NCI-H510A (cell line): ENCODE results near the gene CUBN.

Experiments used
- DNase-seq: peaks from one replicate; lab custom pipeline; 2025; lab: John Stamatoyannopoulos, UW

CUBN gene

DNA sequence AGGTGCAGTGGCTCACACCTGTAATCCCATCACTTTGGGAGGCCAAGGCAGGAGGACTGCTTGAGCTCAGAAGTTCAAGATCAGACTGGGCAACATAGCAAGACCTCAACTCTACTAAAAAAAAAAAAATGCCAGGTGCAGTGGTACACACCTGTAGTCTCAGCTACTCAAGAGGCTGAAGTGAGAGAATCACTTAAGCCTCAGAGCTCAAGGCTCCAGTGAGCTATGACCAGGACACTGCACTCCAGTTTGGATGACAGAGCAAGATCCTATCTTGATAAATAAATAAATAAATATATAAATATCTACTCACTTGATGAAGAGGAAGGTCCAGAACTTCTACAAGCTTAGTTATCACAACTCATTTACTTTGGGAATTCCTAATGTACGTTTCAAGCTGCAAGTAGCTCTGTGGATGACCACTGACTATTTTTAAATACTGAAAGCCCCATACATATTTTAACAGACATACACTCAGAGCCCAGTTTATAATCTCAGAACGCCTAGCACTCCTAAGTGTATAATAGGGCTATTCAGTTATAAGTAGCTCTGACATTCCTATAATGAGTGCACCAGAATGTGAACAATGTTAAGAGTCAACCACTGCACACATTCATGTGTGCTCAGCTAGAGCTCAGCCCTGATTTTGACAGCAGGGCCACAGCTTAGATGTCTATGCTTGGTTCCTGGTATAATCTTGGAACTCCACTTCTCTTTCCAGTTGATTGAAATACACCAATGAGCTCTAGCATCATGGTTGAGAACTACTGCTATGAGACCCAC is 119.1 kb downstream of the CUBN start:
- no peak for DNase-seq

DNA sequence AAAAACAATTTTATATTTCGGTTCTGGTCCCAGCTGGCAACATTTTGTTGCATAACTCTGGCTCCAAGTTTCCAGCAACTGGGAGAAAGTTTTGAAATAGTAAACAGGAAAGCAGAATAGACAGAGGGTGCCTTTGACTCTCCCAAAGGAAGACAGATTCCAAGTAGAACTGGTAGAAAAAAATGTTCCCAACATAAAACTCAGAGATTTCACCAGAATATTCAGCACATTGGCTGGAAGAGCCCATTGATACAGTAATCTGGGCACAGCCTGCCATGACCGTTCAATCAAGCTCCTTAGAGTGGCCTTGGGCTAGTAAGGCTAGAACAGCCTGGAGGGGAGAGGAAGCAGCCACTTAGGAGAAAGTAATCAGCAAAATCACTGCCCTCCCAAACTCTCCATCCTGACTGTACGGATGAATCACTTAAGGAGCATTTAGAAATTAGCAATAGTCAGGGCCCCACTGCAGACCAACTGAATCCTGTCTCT is 120.4 kb downstream of the CUBN start:
- no peak for DNase-seq

DNA sequence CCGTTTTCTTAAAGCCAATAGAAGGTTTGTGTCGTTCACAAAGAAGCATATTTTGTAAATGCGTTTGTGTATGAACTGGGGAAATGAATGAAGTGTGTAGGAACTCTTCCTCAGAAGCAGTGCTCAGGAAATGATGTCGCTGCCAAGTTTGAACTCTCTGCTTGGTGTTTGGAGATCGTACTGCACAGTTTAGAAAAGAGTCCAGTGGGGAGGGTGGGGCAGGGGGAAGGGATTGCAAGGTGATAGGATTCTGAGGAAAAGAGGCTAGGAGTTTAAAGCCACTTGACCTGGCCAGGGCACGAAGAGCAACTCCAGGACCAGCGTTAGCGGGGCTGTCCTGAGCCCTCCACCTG is 122.2 kb downstream of the CUBN start:
- no peak for DNase-seq

DNA sequence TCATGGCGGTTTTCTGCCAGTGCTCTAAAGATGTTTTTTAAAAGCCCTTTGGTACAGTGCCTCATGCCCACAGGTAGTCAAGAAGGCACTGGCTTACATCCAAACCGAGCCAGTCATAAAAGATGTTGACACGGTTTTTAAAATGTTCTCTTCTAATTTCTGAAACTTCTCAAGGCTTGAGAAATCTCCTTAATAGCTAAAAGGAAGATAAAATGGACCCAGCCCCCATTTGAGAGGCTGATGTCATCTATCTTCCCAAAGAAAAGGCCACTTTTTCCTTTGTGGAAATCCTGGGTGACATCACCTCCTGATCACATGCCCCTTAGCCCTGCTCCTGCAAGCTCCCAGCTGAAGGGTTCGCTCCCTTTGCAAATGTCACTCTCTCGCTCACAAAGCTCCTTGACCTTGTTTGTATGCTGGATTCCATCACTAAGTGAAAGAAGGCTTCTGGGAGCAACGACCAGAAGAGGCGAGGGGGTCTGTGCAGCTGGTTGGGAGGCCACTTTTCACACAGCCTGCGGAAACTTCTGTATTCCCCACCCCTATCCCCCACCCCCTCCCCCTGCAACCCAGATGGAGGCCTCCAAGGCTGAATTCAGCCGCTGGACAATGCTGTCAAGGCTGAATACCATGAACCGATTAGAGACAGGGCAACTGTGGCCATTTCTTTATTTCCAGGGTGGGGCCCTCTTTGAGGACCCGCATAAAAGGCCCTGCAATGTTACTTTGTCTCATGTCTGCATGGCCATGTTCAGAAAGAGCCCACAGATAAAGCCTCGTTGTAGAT is 122.8 kb downstream of the CUBN start:
- DNase-seq: no peak

DNA sequence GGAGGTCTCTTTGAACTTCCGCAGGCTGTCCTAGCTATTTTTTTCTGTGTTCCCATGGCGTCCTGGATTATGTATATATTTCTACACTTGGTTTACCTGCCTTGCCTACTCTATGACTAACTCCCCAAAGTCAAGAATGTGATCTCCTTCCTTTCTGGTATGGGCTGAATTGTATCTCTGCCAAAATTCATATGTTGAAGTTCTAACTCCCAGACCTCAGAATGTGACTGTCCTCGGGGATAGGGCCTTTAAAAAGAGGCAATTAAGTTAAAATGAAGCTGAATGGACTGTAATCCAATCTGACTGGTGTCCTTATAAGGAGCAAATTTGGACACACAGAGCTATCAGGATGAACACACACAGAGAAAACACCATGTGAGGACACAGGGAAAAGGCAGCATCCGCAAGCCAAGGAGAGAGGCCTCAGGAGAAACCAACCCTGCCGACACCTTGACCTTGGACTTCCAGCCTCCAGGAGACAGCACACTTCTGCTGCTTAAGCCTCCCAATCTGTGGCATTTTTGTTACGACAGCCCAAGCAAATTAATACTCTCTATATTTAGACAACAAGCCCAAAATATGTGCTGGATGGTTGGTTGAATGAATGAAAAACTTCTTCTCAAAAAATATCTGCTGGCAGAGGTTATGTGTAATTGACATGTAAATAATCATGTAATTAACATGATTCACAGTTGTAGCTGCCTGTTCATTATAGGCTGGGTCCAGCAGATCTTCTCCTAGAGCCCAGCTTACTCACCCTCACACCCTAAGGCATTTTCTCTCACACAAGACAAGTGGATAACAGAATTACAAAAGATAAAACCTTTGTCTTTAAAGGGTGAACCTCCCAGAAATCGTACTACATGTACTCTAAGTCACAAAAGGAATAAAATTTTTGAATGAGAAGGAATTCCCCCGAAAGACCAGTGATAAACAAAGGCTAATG is 123.7 kb downstream of the CUBN start:
- no peak for DNase-seq

DNA sequence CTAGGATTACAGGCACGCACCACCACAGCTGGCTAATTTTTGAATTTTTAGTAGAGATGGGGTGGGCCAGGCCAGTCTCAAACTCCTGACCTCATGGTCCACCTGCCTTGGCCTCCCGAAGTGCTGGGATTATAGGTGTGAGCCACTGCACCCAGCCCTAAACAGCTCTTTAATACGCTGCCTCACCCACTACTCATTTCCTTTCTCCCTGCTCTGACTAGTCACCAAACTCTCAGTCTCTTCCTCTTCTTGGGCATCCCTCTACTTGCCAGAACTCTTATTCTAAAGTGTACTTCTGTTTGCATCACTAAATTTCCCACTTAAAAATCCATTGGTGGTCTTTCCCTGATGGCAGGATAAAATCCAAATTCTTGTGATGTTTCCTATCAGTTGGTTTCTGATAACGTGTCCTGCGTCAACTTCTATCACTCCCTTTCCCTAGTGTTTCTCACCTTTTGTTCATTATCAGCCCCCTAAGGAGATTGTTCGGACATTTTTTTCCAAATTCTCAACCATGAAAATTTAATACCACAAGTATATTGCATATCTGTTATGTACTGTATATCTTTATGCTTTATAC is 124.7 kb downstream of the CUBN start:
- DNase-seq: no peak

DNA sequence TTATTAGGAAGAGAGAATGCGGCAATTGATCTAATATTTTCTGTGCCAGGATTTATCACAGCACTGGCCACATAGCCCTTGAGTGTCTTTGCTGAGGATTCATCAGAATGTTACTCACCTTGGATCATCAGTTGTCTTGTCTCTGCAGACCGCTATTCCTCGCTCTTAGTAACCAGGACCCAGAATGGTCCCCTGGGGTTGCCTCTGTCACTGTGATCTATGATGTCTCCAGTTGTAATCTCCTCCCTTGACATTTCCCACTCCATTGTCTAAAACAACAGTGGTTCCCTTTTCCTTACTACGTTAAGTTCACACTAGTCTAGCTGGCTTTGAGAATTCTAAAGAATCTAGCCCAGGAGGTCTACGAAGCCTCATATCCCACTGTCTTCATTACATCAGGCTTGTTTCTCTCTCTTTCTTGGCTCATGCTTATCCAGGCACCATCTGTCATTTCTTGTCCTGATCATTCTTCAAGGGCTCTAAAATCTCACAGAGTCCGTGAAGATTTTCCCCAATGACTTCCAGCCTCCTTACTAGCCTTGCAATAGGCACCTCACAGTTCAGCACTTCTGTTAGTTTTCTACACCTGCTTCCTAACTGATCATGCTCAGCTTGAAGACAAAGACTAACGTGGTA is 125.8 kb downstream of the CUBN start:
- no peak for DNase-seq

DNA sequence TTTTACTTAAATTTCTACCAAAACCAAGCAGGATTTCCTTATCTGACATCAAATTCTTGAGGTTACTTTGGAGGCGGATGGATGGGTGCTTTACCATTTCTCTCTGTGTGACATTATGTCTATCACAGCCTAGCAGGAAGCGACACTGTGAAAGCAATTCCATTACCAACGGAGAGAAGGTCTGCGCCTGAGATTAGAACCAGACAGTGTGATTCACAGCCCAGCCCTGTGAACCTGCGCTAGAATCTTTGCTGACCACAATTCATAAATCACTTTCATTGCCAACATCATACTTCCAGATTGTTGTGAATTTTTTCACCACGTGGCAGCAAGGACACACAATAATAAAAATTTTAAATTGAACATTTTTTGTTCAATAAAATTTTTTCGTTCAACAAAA is 126.5 kb downstream of the CUBN start:
- no peak for DNase-seq

DNA sequence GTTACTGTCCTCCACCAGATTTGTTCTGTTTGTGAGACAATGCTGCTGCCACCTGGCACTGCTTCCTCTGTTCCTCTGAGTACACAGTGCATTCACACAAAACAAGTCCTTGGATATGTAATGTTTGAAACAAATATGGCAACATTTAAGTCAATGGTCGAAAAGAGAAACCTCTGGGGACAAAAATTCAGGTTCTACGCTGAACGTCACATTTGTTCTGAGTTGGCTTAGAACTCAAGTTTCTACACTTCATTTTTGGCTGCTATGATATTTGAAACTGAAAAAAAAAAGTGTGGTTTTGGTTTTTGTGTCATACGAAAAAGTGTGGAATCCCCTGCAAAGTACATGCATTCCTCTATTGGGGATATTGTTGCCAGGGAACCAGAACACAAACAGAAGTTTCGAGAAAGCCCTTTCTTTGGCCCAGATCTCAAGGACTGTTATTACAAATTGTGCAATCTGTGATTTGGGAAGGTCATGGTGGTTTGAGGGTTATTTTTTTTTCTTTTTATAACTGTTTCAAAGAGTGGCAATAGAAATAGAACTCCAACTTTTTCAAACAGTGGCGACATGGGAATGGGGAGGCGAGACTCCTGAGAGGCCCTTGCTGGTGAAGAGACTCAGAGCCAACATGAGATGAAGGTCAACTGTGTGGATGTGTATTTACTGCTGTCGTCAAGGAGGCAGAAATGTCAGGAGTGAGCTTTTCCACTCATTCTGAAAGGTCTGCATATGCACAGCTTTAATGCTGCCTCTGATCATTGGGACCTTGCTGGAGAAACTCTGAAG is 127.5 kb downstream of the CUBN start:
- no peak for DNase-seq

DNA sequence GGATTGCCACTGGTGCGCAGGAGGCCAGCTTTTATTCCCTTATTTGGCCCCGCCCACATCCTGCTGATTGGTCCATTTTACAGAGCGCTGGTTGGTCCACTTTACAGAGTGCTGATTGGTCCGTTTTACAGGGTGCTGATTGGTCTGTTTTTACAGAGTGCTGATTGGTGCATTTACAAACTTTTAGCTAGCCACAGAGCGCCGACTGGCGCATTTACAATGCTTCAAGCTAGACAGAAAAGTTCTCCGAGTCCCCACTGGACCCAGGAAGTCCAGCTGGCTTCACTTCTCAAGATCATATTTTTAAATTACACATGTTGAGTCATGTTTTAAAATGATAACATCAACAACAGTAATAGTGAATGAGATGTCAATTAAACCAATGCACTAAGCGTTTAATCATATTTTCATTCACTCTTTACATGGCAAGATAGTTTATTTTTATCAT is 128.3 kb downstream of the CUBN start:
- no peak for DNase-seq

DNA sequence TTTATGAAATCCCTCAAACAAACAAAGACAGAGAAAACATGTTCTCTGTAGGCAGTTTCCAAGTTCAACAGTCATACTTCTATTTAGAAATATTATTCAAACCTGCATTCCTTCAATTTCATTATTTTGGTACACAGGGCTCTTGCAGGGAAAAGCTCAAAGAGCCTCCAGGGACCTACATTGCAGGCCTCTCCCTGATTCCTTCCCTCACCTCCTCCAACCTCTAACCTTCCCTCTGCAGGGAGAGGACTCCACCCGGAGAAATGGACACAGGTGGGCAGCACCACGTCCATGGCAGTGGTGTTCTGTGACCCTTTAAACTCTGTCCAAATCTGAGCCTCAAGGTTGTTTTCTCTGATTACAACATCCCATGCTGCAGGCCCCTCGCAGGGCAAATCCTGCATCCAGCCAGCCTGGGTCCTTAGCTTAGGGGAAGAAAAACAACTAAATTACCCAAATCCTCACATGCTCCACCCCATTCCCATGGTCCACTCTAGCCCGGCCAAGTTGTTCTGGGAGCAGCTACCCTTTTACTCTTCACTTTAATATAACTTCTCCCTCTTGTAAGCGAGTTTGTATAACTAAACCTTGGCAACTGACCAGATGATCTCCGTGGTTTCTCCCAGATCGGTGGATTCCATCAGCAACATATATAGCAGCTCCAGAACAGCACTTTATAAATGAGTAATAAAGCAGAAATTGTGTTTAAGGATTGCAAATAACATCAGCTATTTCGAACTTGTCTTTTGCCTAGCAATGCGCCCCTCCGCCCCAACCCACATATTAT is 129.8 kb downstream of the CUBN start:
- DNase-seq: no peak

DNA sequence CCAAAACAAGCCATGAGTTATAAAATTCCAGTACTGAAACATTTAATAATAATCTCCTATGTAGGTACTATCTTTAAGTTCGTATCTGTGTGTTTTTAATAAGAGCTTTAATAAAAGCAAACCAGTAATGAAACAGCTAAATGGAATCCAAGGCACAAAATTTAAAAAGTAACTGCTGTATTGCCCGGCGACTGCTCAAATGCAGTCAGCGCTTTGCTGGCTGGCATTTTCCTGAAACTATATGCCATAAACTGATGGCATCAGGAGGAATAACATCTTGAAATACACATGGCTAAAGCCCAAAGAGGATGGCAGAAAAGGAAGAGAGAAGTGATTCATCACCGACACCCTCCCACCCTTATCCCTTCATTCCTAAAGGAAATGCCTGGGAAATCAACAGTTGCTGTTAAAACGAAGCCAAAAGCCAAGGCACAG is 133.1 kb downstream of the CUBN start:
- DNase-seq: no peak

DNA sequence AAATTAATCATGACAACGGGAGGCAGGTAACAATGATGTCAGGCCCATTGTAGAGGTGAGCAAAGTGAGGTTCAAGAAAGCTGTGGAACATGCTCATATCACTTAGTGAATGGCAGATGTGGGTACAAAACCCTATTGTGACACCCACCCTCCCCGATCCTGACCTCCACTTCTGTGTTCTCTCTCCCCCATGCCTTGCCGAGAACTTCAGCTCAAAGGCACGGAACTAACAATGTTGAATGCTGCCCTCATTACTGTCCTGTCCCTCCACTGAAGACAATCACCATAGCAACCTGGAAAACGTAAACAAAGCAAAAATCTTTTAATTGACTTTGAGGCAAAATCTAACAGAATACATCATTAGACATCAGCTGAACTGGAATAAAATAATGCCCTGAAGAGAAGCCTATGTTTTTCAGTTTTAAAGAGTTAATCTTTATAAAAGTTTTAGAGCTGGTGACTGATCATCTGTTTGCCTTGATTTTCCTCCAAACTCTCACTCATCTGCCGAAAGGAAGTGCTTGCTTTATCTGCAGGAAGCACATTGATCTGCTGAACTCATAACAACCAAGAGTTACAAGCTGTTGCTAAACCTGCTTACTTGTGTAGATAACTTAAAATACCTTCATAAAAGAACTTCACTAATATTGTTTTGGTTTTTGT is 133.6 kb downstream of the CUBN start:
- DNase-seq: no peak

DNA sequence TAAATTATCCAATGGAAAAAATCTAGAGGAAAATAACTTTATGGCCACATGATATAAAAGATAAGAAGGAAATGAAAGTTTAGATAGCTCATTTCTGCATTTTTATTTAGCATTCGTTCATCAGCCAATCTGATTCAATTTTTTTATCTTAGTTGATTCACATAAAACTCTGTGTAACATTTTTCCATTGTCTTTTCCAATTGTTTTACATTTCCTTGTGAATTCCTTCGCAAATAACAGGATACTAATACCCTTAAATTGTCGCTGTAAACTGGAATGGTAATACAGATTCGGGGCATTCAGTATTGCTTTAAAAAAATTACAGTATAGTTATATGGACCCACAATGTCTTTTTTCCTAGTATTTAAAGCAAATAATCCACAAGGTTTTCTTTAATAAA is 136.4 kb downstream of the CUBN start:
- DNase-seq: no peak

DNA sequence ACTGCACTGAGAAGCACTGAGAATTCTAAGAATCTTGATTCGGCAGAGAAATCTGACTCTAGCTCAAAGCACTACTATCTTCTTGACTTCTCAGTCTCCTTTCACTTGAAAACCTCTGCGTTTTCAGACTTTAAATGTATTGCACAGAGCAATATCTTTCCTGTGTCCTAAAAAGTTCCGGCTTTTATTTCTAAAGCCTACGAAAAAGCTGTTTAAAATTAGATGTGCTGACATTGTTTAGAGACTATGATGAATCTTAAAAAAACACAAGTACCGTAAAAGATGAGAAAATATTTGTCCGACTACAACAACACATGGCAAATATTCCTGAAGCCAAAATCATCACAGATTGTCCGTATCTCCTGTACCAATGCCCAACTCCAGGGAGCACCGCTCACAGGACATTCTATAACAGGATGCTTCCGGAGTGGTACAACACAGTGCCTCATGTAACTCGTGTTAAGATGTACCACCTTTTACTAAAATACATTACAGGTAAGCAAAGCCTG is 136.9 kb downstream of the CUBN start:
- DNase-seq: no peak

DNA sequence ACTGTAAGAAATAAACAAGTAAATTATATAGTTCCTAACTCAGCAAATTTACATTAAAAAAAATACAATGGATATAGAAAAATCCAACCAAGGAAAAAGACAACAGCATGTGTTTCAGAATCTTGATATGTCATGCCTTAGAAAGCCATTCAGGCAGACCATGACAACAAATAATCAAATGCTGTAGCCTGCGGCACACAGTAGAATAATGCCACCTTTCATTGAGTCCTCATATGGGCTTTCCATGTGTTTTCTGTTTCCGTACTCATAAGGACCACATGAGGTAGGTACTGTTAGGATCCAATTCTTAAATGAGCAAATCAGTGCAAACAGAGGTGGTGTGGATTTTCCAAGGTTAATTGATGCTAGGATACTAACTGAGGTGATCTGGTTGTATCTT is 138.6 kb downstream of the CUBN start:
- DNase-seq: no peak

DNA sequence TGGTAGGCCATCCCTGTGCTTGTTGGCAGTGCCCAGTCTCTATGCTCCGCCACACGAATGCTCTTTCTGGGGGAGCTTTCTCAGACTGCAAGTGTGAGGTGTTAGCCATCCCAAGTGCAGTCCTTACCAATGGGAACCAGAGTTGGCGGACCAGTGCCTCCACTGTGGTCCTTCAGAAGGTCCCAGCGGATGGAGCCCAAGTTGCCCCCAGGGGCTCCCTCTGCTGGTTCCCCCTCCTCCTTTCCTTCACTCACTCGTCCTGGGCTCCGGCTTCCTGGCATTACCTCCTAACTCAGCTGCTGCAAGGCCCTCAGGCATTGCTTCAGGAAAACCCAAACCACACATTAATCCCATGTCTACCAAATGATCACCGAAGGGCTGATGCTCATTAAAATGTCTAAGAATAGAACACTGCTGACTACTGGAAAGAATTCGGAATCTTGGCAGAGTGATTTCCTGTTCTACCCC is 139.8 kb downstream of the CUBN start:
- DNase-seq: no peak

DNA sequence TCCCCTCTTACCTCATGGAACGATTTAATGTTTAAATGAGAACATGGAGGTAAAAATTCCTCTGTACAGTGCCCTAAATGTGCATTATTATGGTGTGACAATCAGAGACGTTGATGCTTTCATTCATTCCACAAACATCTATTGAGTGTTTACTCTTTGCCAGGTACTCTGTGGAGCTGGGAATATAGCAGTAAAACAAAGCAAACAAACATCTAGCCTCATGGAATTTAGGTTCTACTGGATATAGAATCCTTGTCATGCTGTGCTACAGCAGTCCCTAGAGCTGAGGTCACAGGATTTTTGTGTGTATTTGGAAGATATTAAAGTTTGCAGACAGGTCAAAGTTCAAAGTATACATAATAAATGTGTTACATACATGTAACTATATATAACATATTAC is 140.7 kb downstream of the CUBN start:
- DNase-seq: no peak
